GM19025 (cell line): Measurements from ENCODE around the gene PTPN21.
"Not testable (repeated sequence)": the region's sequence is repeated elsewhere in the genome, so short reads cannot be mapped to it uniquely, and the experiment has no call there.

Source experiments
- ATAC-seq: cut with Tn5 transposase; IDR thresholded peaks from one replicate; pipeline ENCODE4 v1.9.1; 2021; ENCODE audit warnings: mild to moderate bottlenecking, low read depth, moderate library complexity; ENCODE audit not compliant: unreplicated experiment

Gene PTPN21

DNA sequence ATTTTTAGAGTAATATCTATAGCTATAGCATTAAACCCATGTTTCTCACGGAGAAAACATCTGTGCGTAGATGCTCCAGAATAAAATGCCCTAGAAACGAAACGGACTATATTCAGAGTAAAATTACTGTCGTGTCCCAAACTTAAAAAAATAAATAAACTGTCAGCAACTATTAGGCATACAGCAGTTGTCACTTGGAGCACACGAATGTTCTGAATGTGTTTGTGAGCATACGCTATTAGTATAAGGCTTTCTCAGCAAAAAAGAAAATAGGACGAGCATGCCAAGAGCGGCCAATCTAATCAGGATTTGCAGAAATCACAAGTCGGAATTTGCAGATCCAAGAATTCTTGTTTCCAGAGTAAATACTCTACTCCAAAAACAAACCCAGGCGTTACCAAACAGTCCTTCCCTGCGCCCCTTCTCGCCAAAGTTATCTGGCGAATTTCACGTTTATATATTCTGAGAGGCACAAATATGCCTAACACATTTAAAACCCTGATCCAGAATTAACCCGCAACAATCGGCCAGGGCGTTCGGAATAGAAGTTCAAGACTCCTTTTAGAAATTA lies 836 bp downstream of the PTPN21 start:
- no peak for ATAC-seq

DNA sequence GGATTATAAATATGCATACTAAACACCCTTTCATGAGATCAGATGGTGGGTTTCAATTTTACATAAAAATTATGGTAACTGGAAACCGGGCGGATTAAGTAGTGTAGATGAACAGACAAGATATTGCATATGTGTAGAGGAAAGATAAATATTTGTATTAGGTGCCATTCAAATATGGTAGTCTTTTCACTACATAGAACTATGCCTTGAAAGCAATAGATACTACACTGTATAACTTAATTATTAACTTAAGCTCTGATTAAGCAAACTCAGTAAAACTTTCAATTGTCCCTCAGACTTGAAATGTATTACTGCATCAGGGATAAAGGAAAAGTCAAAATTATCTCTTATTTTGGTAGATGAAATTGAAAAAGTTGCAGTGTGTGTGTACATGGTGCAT lies 1.9 kb downstream of the PTPN21 start:
- no peak for ATAC-seq

DNA sequence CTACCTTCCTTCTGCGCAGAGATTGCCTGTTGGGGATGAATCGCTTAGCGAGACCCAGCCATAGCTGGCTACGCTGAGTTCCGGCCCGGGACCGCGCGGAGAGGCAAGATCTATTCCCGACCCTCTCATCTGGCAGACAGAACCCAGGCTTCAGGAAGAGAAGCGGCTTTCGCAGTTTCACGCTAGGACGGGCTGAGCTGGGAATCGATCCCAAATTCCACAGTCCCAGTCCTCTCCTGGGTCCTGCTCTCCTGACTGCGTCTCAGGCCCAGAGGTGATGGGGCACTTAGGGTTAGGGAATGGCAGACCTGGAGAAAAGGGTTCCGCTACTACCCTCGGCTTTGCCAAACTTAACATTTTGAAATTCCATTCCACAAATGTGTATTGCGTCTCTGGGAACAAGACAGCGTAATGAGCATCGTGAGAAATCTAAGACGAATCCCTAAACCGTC lies 2.8 kb downstream of the PTPN21 start:
- no peak for ATAC-seq

DNA sequence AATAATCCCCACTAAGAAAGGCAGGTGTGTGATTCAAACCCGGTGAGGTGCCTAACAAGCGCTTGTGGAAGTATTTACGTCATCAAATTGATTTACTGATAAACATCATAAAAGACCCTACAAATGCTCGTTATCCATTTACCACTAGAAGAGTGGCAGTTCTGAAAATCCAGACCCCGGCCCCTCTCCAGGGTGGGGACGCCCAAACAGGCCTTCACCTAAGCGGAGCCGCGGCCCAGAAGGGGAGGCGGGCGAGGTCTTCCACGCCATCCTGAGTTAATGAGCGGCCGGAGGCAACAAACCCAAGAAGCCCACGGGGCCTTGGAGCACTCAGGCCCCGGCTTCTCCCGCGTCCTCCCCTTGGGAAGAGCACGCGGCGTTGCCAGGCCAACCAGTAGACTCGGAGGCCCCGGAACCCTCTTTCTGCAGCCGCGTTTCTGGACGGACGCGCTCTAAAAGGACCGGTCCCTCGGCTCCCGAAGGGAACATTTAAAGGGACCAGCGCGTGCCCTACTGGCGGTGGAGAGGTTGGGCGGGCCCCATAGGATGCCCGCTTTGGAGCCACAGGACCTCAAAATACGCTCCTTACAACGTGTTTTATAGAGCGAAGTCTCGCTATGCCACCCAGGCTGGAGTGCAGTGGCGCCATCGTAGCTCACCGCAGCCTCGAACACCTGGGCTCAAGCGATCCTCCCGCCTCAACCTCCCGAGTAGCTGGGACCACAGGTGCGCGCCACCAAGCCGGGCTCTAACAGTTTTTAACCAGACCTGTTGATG lies 3.5 kb downstream of the PTPN21 start:
- no peak for ATAC-seq

DNA sequence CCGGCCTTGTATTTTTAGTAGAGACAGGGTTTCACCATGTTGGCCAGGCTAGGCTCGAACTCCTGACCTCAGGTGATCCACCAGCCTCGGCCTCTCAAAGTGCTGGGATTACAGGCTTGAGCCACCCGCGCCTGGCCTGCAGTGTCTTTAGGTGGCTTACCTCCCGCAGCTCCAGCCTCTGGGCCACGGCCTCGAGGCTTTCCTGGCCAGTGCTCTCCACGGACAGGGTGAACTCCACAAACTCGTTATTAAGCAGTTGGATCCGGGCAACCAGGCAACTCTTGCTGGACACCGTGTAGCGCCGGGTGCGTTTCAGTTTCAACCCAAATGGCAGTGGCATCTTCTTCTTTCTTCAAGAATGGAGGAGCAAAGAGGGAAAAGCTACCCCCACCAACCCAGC lies 4.7 kb downstream of the PTPN21 start:
- ATAC-seq = no peak

DNA sequence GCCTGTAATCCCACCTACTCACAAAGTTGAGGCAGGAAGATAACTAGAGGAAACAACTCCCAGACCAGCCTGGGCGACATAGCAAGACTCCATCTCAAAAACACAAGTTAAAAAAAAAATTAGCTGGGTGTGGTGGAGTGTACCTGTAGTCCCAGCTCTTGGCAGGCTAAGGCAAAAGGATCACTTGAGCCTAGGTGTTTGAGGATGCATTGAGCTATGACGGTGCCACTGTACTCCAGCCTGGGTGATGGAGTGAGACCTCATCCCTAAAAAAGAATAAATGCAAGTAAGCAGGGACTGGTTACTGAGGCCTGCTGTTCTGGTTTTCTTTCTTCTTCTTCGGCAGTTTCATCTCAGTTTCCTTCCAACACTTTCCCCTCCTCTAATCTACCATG lies 7.4 kb downstream of the PTPN21 start:
- ATAC-seq = no peak

DNA sequence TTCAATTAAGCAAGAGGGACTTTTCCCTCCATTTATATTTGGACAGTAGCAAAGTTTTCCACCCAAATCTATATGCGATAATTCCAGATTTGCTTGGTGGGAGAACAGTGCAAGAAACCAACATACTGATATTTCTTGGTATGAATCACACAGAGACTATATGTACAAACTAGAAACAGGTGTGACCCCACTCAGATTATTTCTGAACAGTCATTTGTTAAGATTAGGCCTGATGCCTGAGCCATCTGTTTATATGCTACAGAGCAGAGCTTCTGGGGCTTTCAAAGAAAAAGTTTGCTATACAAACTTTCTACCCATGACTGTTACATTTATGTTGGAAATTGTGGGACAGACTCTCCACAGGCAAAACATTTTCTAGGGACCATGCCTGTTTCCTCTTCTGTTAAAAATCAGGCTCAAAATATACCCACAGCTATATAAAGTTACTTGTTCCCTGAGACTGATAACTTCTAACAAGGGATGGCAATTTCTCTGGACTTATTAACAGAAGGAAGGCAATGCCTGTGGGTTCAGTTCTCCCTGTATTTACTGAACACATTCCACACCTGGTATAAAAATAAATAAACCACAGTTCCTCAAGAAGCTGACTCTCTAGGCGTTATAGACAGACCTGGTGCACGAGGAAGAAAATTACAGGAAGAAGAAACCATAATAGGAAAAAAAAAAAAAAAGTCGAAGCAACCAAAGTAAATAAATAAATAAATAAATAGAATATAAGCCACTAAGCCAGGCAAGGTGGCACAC lies 8.0 kb downstream of the PTPN21 start:
- no peak for ATAC-seq

DNA sequence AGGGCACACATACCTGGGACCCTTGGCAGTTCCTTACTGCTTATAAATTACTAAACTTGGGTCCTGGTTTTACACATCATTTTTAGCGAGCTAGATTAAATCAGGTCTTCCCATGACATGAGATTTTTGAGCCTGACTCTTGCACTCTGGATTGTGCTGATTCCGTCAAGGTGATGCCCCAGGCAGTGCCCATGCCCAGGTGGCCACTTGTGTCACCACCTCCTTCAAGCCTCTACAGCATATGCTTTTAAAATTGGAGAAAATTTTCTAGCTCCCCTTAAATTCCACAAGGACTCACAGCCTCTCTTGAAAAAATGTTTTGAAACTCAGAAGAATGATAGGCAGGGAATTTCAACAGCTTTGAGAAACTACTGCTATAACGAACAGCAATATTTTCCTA lies 9.6 kb downstream of the PTPN21 start:
- ATAC-seq = no peak

DNA sequence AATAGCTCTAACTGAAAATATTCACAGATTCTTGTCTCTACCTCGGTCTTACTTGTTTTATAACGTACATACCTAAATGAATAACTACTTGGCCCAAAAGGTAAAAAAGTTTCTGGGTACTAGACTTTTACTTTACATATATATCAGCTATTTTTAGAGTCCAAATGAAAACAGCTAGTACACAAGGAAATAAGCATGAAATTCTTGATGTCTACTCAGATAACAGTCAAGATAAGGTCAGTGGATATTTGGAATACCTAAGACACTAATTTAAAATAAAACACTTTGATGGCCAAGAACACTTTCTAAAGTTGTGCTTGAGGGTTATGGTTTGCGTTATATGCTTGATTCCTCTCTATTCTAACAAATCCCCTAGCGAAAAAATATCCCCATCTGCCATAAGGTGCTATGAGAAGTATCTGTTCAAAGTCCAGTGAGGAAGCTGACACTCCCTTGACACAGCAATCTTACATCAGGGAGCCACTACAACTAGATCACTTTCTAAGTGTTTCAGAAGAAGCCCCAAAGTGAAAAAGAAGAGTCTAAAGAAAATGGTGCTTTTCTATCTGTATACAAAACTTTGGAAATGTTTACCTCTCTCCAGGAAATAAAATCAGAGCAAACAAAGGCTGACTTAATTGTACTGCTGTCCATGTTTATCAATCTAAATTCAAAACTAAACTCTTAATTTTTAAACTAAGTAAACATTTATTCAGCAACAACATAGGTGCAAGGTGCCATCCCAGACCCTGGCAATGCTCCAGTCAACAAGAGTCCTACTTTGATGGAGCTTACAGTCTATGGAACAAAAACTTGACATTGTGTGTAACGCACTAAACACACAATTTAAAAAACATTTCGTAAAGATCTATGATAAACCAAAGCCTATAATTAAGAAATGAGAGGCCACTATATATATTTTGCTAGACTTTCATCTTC lies 11.7 kb downstream of the PTPN21 start:
- no peak for ATAC-seq

DNA sequence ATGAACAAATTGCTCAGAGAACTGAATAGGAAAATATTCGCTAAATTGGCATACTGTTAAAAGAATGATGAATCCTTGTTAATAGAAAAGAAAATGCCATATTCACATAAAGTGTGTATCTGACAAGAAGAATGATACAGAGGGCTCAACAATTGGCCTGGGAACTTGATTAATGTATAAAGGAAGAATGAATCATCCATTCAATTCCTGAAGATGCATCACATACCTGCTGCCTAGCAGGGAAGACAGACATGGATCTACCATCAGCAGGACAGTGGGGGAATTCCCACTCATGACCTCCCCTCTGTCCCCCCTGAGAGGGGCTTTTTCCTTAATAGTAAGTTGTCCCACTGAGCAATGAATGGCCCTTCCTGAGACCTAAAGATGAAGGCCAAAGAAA lies 13.5 kb downstream of the PTPN21 start:
- ATAC-seq = no peak

DNA sequence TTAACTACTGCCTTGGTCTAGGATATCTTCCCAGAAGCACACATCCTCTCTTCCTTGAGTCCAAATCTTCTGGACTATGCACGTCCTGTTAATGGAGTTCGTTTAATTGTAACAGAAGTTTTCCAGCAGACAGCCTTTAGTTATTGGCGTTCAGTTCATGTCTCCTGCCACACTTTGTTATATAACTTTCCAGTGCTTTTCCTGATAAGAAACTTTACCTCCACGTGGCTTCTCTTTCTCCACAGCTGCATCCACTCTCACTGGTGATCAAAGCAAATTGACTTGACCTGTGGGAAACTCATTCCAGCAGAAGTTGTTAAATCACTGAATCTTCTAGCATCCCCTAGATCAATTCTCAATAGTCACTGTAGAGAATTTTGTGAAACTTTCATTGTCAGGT lies 19.0 kb downstream of the PTPN21 start:
- ATAC-seq = no peak

DNA sequence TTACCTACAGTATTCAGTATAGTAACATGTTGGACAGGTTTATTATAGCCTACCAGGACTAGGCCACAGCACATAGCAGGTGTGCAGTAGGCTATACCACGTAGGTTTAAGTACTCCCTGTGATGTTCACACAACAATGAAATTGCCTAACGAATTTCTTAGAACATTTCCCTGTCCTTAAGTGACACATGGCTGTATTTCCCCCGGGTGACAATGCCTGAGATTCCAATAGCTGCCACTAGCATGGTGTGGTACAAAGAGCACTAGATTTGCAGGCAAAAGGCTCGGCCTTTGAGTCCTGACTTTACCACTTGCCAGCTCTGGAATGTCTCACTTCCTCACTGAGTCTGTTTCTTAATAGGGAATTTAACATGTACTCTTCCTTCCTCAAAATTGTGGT lies 19.7 kb downstream of the PTPN21 start:
- no peak for ATAC-seq

DNA sequence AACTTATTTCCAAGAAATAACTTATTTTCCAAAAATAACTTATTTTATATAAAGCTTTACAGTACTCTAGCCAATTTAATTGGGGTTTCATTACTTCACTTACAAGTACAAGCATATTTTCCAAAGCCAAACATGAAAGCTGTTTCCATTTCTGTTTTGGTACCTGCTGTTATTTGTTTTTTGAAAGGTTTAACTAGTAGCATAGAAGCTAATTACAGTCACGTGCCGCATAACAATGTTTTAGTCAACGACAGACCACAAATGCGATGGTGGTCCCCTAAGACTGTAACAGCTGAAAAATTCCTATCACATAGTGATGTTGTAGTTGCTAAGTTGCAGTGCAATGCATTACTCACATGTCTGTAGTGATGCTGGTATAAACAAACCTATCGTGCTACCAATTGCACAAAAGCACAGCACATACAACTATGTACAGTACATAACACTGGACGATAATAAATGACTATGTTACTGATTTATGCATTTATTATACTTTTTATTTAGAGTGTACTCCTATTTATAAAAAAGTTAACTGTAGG lies 21.7 kb downstream of the PTPN21 start:
- ATAC-seq = no peak

DNA sequence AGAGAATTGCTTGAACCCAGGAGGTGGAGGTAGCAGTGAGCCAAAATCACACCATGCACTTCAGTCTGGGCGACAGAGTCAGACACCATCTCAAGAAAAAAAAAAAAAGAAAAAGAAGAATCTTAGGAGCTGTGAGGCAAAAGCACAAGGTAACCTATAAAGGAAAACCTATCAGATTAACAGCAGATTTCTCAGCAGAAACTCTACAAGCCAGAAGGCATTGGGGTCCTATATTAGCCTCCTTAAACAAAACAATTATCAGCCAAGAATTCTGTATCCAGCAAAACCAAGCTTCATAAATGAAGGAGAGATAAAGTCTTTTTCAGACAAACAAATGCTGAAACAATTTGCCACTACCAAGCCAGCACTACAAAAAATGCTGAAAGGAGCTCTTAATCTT lies 24.9 kb downstream of the PTPN21 start:
- ATAC-seq = not testable (repeated sequence)

DNA sequence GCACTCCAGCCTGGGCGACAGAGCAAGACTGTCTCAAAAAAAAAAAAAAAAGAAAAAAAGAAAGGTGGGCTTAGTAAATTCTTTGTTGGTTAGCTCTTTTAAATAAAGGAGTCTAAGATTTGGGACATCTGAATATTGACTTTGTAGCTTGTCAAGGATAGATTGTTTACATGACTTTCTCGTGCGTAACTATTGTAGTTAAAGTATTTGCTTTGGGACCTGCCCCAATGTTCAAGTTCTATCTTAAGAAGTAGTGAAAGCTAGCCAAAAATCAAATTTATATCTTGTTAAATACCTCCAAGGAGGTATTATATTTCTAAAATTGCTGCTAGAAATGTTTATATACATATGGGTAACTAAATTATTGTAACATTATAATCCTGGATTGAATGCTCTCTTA lies 32.4 kb downstream of the PTPN21 start:
- no peak for ATAC-seq

DNA sequence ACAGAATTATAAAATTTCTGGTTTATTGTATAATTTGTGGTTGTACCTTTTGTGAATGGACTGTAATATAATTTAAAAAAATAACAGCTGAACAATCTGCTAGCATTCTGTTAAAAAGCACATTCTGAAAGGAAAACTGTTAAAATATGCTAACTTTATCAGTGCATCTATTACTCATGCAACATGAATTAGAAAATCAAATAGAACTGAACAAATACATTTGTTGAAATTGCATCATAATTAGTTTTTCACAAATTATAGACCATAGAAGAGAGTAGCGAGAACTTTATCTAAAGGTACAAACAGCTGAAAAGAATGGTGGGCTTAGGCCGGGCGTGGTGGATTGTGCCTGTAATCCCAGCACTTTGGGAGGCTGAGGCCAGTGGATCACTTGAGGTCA lies 33.0 kb downstream of the PTPN21 start:
- ATAC-seq = no peak

DNA sequence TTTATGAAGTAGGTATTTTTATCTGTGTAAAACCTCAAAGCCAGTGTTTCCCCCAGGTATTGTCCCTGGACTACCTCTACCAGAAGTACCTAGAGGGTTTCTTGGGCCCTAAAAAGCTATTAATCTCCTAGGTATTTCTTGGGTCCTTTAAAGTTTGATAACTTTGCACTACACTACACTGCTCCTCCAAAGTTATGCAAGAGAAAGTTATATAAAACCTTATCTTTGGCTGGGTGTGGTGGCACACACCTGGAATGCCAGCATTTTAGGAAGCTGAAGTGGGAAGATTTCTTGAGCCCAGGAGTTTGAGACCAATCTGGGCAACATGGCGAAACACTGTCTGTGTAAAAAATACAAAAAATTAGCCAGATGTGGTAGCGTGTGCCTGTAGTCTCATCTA lies 34.9 kb downstream of the PTPN21 start:
- no peak for ATAC-seq

DNA sequence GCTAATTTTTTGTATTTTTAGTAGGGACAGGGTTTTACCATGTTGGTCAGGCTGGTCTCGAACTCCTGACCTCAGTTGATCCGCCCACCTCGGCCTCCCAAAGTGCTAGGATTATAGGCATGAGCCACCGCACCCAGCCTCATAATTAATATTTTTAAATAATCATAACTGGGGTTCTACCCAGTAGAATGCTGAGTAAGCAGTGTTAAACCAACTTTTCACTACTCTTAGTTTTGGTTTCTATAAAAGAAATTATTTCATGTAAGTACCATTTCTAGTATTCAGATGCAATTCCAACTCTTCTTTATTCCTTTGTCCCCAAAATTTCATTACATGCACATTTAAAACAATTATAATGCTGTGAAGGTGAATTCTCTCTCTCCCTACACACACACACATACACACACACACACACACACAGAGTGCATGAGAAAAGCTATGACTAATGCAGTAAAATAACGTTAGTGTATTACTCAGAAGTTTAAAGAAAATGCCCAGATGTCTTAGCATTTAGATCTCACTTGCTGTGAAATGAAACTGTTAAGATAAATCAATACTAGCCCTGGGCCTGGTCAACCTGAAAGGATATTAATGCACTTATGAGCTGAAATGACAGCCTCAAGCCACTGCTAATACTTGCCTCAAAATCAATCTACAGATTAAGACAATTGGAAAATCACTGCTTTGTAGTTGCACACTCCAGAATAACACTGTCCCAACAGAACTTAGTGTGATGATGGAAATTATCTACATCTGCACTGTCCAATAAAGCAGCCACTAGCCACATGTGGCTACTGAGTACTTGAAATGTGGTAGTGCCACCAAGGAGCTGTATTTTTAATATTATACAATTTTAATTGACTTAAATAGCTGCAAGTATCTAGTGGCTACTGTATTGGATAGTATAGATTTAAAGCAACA lies 36.0 kb downstream of the PTPN21 start:
- ATAC-seq = no peak

DNA sequence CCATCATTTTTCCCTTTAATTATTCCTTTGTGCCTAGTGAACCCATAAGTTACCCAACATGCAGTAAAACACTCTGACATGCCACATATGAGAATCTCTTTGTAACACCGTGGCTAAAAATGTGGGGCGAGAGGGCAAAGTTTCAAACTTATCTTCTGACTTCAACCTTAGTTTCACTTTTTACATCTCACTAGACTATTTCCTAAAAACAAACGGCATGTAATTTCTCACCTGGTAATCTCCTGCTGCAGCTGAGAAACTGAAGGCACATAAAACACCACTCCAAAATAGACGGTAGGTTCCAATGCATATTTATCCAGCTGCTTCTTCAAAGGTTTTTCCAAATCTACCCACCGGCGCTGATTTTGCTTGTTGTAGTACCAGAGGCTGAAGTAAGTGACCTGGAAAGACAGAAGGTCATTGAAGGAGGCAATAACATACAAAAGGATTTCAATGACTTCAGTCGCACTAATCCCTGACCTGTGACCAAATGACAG lies 37.9 kb downstream of the PTPN21 start:
- ATAC-seq = no peak
